ENCODE measurements around the gene FGGY. TPM values are rescaled to one million over a fixed set of nuclear protein-coding genes. Genes with fewer than 3 reads are reported as not detected.
A peak's percentile ranks its signal among the peaks of the same experiment; 100 is the strongest.

FGGY gene
- total and polyA plus RNA-seq, 11 donors = 7.2 to 42.9 (median 32.0) TPM

GRCh38 chr1:59565611-59566410 is 268.9 kb downstream of the FGGY start:
- WGBS, 4 donors = 68 to 76% (median 73%) methylated on average over 5 of the region's 5 CpGs
- TF ChIP-seq POLR2A (IDR thresholded peaks at IDR 0.05) = no peak
- DNase-seq (peak in 2 of 5 donors; percentile 12 to 28), ATAC-seq (peak; percentile 5 to 67 (median 36))
- Histone ChIP-seq H3K27ac (peak overlapping the region in 5 of 12 donors; percentile 16 to 60 (median 50)), H3K9me3 (no peaks in the 10 kb centered on the region), H3K27me3 (no peaks in the 10 kb centered on the region), H3K4me3 (peak overlapping the region in 2 of 12 donors; percentile 15 to 29), H3K4me1 (peaks cover 0 to 14% (median 0%) of the 10 kb centered on the region in 12 donors), H3K36me3 (no peaks in the 10 kb centered on the region)
- intact Hi-C loops (cut with DNase I) = no loop called here

- WGBS, 4 donors = 76 to 88% (median 85%) methylated on average over 6 of the region's 6 CpGs
- intact Hi-C loops (cut with DNase I) = no loop called here
- peak in 1 of 4 donors; percentile 53 for ATAC-seq
Observed at GRCh38 chr1:59568158-59568935, 271.5 kb downstream of the FGGY start.

DNA sequence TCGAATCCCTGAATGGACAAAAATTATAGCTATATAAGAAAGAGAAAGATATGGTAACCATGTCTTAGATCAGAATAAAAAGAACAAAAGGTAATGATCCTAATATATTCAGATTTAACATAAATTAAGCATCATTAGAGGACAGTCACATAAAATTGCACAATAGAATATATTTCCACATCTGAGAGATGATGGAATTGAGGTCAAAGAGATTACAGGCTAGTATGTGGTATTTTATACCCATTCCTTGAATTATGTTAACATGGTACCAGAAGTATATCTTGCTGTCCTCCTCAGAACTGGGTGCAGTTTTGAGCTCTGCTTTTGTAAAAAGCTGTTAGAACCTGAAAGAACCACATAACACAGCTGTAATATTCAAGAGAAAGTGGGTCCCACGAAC is 272.3 kb downstream of the FGGY start:
- H3K4me1 ChIP-seq = peaks cover 0 to 25% (median 0%) of the 10 kb centered on the region in 12 donors
- no peak for ATAC-seq
- H3K27me3 ChIP-seq = no peaks in the 10 kb centered on the region
- peaks cover 0 to 6% (median 2%) of the 10 kb centered on the region in 12 donors for H3K9me3 ChIP-seq
- H3K4me3 ChIP-seq = no peak overlapping the region
- H3K36me3 ChIP-seq = no peaks in the 10 kb centered on the region
- no peak for DNase-seq
- H3K27ac ChIP-seq = no peak overlapping the region
- WGBS, 4 donors = 91 to 96% (median 93%) methylated on average over 2 of the region's 2 CpGs
- intact Hi-C loops (cut with DNase I) = no loop called here
- TF ChIP-seq POLR2A (IDR thresholded peaks at IDR 0.05) (no peak), CTCF (IDR thresholded peaks at IDR 0.05) (no peak)

More at GRCh38 chr1:59568158-59568935, 271.5 kb downstream of the FGGY start:
- DNase-seq = no peak
- H3K4me1 ChIP-seq = peaks cover 0 to 25% (median 0%) of the 10 kb centered on the region in 12 donors
- no peak overlapping the region for H3K27ac ChIP-seq
- peak in 9 of 12 donors; percentile 6 to 43 (median 19) for TF ChIP-seq CTCF (IDR thresholded peaks at IDR 0.05)
- TF ChIP-seq POLR2A (IDR thresholded peaks at IDR 0.05) = no peak
- H3K36me3 ChIP-seq = no peaks in the 10 kb centered on the region
- no peak overlapping the region for H3K4me3 ChIP-seq
- H3K9me3 ChIP-seq = no peaks in the 10 kb centered on the region
- H3K27me3 ChIP-seq = no peaks in the 10 kb centered on the region

DNA sequence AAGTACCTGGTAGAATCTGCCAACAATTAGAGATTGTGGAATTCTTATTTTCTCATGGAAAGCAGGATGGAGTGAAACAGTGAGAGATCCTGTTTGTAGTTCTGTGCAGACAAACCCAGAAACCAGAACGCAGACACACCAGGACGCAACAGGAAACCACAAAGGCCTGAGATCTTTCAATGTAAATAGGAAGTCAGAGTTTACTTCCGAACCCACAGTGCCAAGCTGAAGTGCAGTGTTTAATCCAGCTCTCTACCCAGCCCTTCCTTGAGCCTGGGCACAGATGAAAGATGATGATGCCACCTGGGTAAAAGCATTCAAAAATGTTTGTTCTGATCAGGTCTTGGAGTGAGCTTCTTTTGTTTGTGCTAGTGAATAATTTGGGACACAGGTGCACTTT is 273.6 kb downstream of the FGGY start:
- Histone ChIP-seq H3K27ac (peak overlapping the region in 1 of 12 donors; percentile 7), H3K4me1 (peaks cover 0 to 25% (median 0%) of the 10 kb centered on the region in 12 donors), H3K27me3 (no peaks in the 10 kb centered on the region), H3K4me3 (no peak overlapping the region), H3K9me3 (peaks cover 0 to 9% (median 2%) of the 10 kb centered on the region in 12 donors), H3K36me3 (no peaks in the 10 kb centered on the region)
- intact Hi-C loops (cut with DNase I) = no loop called here
- no peak for DNase-seq
- no peak for TF ChIP-seq CTCF (IDR thresholded peaks at IDR 0.05)
- no peak for TF ChIP-seq POLR2A (IDR thresholded peaks at IDR 0.05)
- ATAC-seq = peak in 2 of 4 donors; percentile 47 to 74
- 66 to 94% (median 74%) methylated on average over 3 of the region's 3 CpGs for WGBS, 4 donors
